ENCODE results near the gene COPS7A. TPM values are rescaled to one million over a fixed set of nuclear protein-coding genes. Genes with fewer than 3 reads are reported as not detected.

The COPS7A gene
- total and polyA plus RNA-seq, 9 of the 15 experiments (the other 6 are each of a cell fraction or from before 2014, with no cell fraction given) = 12.7 to 36.0 (median 24.3) TPM

DNA sequence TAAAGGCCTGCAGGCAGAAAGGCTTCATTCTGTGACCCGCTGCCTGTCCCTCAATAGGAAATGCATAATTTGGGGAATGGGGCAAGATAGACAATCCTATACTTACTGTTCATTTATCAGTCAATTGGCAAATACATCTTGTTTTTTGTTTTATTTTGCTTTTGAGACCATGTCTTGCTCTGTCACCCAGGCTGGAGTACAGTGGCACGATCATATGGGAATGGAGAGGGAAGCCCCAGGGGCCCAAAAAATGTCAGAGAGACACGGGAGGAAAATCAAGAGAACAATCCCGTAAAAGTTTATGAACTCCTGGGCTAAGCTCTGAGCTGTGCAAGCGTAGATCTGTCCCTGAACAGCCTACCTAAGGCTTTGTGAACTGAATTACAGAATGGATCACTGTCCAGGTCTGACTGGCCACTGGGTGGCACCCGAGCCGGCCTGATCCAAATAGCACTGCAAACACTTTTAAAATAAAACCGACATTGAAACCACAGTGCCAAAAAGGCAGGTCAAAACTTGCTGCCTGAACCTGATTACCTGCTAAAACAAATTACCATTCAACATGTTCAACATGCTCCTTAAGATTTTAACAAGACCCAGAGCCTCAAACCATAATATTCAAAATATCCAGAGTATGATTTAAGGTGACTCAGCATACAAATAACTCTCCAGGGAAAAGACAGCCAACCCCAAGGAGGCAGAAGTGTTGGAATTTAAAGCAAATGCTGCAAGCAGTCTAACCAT lies 11.8 kb downstream of the COPS7A start (continued):
- TF ChIP-seq ZNF699 (CRISPR knock-in tag; IDR thresholded peaks at IDR 0.05; ENCODE audit: insufficient replicate concordance) (no peak), ZNF324 (CRISPR knock-in tag; IDR thresholded peaks at IDR 0.05) (no peak), ZNF197 (CRISPR knock-in tag; IDR thresholded peaks at IDR 0.05; ENCODE audit: low read depth) (no peak), EP300 (IDR thresholded peaks at IDR 0.05; ENCODE audit: low read length) (no peak), FOS (IDR thresholded peaks at IDR 0.05; ENCODE audit: extremely low read depth, insufficient read length) (no peak), ZNF696 (CRISPR knock-in tag; conservative IDR thresholded peaks at IDR 0.05) (no peak), CHD1 (IDR thresholded peaks at IDR 0.05; ENCODE audit: low read length) (no peak), NEUROD1 (IDR thresholded peaks at IDR 0.05; ENCODE audit: borderline replicate concordance, low read depth, low read length, partially characterized antibody) (no peak), RCOR1 (IDR thresholded peaks at IDR 0.05; ENCODE audit: borderline replicate concordance in 1 of 2, low read depth in 2 of 2, low read length in 2 of 2) (no peak), TRIM28 (IDR thresholded peaks at IDR 0.05) (no peak), ZNF12 (CRISPR knock-in tag; IDR thresholded peaks at IDR 0.05) (no peak)
- TF ChIP-seq, protein P1, sequence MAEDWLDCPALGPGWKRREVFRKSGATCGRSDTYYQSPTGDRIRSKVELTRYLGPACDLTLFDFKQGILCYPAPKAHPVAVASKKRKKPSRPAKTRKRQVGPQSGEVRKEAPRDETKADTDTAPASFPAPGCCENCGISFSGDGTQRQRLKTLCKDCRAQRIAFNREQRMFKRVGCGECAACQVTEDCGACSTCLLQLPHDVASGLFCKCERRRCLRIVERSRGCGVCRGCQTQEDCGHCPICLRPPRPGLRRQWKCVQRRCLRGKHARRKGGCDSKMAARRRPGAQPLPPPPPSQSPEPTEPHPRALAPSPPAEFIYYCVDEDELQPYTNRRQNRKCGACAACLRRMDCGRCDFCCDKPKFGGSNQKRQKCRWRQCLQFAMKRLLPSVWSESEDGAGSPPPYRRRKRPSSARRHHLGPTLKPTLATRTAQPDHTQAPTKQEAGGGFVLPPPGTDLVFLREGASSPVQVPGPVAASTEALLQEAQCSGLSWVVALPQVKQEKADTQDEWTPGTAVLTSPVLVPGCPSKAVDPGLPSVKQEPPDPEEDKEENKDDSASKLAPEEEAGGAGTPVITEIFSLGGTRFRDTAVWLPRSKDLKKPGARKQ (CRISPR knock-in tag; IDR thresholded peaks at IDR 0.05) = no peak
- TF ChIP-seq, protein P2, sequence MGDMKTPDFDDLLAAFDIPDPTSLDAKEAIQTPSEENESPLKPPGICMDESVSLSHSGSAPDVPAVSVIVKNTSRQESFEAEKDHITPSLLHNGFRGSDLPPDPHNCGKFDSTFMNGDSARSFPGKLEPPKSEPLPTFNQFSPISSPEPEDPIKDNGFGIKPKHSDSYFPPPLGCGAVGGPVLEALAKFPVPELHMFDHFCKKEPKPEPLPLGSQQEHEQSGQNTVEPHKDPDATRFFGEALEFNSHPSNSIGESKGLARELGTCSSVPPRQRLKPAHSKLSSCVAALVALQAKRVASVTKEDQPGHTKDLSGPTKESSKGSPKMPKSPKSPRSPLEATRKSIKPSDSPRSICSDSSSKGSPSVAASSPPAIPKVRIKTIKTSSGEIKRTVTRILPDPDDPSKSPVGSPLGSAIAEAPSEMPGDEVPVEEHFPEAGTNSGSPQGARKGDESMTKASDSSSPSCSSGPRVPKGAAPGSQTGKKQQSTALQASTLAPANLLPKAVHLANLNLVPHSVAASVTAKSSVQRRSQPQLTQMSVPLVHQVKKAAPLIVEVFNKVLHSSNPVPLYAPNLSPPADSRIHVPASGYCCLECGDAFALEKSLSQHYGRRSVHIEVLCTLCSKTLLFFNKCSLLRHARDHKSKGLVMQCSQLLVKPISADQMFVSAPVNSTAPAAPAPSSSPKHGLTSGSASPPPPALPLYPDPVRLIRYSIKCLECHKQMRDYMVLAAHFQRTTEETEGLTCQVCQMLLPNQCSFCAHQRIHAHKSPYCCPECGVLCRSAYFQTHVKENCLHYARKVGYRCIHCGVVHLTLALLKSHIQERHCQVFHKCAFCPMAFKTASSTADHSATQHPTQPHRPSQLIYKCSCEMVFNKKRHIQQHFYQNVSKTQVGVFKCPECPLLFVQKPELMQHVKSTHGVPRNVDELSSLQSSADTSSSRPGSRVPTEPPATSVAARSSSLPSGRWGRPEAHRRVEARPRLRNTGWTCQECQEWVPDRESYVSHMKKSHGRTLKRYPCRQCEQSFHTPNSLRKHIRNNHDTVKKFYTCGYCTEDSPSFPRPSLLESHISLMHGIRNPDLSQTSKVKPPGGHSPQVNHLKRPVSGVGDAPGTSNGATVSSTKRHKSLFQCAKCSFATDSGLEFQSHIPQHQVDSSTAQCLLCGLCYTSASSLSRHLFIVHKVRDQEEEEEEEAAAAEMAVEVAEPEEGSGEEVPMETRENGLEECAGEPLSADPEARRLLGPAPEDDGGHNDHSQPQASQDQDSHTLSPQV (IDR thresholded peaks at IDR 0.05) = peak; percentile 39; the same call in 1 of the 2 replicates
- TF ChIP-seq, protein P3, sequence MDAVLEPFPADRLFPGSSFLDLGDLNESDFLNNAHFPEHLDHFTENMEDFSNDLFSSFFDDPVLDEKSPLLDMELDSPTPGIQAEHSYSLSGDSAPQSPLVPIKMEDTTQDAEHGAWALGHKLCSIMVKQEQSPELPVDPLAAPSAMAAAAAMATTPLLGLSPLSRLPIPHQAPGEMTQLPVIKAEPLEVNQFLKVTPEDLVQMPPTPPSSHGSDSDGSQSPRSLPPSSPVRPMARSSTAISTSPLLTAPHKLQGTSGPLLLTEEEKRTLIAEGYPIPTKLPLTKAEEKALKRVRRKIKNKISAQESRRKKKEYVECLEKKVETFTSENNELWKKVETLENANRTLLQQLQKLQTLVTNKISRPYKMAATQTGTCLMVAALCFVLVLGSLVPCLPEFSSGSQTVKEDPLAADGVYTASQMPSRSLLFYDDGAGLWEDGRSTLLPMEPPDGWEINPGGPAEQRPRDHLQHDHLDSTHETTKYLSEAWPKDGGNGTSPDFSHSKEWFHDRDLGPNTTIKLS (IDR thresholded peaks at IDR 0.05; ENCODE audit: borderline replicate concordance, low read depth) = no peak
- TF ChIP-seq, protein P4, sequence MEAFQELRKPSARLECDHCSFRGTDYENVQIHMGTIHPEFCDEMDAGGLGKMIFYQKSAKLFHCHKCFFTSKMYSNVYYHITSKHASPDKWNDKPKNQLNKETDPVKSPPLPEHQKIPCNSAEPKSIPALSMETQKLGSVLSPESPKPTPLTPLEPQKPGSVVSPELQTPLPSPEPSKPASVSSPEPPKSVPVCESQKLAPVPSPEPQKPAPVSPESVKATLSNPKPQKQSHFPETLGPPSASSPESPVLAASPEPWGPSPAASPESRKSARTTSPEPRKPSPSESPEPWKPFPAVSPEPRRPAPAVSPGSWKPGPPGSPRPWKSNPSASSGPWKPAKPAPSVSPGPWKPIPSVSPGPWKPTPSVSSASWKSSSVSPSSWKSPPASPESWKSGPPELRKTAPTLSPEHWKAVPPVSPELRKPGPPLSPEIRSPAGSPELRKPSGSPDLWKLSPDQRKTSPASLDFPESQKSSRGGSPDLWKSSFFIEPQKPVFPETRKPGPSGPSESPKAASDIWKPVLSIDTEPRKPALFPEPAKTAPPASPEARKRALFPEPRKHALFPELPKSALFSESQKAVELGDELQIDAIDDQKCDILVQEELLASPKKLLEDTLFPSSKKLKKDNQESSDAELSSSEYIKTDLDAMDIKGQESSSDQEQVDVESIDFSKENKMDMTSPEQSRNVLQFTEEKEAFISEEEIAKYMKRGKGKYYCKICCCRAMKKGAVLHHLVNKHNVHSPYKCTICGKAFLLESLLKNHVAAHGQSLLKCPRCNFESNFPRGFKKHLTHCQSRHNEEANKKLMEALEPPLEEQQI (IDR thresholded peaks at IDR 0.05) = no peak
- TF ChIP-seq, protein P5, sequence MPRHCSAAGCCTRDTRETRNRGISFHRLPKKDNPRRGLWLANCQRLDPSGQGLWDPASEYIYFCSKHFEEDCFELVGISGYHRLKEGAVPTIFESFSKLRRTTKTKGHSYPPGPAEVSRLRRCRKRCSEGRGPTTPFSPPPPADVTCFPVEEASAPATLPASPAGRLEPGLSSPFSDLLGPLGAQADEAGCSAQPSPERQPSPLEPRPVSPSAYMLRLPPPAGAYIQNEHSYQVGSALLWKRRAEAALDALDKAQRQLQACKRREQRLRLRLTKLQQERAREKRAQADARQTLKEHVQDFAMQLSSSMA (CRISPR knock-in tag; IDR thresholded peaks at IDR 0.05) = no peak

All from K562 (cell line).